GM18867 (cell line): ENCODE data around the gene KRTAP4-1.
"Not testable (repeated sequence)": the region's sequence is repeated elsewhere in the genome, so short reads cannot be mapped to it uniquely, and the experiment has no call there.

ENCODE experiments used
- ATAC-seq: cut with Tn5 transposase; IDR thresholded peaks from one replicate; pipeline ENCODE4 v1.9.1; 2021; ENCODE audit warnings: mild to moderate bottlenecking, moderate library complexity; ENCODE audit not compliant: unreplicated experiment

The KRTAP4-1 gene

DNA sequence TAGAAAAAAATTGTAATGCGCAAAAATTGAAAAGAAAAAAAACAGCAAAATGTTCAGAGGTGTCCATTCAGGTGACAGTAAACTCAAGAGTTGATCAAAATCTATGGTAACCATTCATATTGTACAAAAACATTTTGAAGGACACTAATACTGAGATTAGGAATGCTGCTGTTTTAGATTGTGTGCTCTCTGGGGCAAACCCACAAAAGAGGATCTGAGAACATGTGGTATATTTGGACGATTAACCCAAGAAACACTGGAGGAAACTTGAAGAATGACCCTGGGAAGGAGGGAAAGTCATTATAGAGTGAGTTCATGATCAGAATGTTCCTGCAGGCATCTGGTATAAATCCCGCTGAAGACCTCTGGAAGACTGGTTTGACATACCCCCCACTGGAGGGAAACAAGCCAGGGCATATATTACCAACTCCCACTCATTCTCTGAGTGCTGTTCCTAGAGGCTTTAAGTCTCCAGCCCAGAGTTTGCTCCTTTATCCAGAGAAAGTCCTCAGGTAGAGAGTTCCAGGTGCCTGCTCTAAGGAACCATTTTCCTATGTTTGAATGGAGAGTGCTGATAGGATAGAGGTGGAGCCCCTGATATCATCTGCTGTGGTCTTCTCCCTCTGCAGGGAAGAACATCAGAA is 7.8 kb downstream of the KRTAP4-1 start:
- ATAC-seq: no peak

DNA sequence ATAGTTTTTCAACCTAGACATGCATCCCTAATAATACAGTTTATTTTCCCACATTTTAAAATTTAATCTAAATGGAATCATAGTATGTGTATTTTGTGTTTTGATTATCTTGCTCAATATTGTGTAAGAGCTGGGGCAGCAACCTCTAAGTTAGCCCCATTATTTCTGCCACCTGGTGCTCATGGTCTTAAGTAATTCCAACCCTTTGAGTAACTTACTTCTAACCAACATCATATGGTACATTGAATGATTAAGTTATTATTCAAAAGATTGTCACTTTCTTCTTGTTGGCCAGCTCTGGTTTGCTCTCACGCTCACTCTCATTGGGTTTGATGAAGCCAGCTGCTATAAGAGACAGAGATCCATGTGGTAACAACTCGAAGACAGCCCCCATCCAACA is 12.8 kb downstream of the KRTAP4-1 start:
- ATAC-seq: no peak

DNA sequence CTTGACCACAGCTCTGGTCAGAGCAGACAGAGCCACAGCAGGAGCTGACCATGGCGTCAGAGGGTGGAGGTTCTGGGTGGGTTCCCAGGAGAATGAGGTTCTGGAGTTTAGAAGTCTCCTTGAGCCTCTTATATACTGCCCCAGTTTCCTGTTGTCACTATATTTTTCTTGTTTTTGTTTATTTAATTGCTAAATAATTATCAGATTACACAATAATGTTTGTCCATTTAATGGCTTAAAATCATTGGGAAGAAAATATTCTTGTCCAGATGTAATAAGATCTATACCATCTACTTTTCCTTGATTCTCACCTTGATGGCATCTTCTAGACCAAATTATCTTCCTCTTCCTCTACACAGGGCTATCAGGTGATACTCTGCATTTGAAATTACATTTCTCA is 16.6 kb downstream of the KRTAP4-1 start, which contains the start of gene KRTAP4-3:
Gene KRTAP4-3 (minus strand): TSS at position 101 of the 400 bp plus-strand sequence. CDS start 49 bp downstream, at position 52.
- ATAC-seq: no peak

DNA sequence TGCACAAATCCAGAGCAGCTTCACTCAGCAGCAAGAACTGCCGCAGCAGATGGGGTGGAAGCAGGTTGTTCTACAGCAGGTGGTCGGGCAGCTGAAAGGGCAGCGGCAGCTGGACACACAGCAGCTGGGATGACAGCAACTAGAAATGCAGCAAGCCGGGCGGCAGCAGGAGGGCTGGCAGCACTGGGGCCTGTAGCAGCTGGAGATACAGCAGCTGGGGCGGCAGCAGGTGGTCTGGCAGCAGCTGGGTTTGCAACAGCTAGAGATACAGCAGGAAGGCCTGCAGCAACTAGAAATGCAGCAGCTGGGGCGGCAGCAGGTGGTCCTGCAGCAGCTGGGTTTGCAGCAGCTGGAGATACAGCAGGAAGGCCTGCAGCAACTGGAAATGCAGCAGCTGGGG is 17.1 kb downstream of the KRTAP4-1 start:
- ATAC-seq: no peak

DNA sequence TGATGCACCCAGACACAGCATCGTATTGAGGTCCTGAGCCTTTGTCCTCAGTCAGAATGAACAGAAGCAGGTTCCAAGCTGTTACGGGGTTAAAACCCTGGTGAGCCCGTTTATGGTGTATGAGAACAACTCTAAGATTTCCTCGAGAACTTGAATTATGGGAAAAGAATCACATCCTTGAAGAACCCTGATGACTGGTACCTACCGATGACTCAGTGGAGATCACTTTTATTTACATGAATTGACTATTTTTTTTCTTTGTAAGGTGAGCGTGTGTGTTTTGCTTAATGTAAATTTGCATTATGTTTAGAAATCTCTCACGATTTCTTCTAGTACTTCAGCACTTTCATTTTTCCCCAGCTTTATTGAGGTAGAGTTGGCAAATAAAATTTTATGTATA is 20.9 kb downstream of the KRTAP4-1 start:
- ATAC-seq: no peak

DNA sequence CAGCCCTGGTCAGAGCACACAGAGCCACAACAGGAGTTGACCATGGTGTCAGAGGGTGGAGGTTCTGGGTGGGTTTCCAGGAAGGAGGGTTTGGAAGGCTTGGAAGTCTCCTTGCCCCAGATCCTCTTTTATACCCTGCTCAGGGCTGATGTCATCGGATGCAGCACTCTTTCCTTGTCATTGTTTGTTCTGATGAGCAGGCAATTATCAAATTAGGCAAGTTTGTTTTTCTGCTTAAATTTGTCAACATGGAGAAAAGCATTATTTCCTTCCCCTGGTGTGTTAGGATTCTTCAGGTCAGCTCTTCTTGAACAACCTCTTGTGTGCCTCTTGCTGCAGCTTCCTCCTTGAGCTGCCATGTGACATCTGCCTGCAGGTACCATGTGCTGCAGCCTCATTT is 24.1 kb downstream of the KRTAP4-1 start, which contains the start of gene KRTAP4-4:
Gene KRTAP4-4 (minus strand): TSS at position 101 of the 400 bp plus-strand sequence. CDS start 57 bp downstream, at position 44.
- ATAC-seq: no peak

DNA sequence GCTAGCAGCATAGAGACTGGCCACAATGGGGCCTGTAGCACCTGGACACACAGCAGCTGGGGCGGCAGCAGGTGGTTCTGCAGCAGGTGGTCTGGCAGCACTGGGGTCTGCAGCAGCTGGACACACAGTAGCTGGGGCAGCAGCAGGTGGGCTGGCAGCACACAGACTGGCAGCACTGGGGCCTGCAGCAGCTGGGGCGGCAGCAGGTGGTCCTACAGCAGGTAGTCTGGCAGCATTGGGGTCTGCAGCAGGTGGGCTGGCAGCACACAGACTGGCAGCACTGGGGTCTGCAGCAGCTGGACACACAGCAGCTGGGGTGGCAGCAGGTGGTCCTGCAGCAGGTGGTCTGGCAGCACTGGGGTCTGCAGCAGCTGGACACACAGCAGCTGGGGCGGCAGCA is 24.5 kb downstream of the KRTAP4-1 start:
- ATAC-seq: not testable (repeated sequence)

DNA sequence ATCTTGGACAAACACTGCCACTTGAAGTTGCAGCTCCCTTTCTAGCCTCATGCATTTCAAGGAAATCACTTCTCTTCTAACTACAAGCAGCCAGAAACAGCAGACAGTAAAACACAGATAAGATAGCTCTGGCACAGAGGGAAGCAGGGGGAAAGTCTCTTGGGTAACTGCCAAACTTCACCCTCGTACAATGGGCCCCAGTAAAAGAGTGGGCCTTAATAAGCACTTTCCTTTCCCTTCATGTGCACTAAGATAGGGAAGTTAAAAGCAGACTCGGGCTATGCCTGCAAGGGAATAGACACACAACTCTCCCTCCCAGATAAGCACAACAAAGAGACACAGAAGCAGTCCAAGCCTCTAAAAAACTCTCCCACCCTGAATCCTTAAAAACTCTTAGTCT is 30.9 kb downstream of the KRTAP4-1 start:
- ATAC-seq: no peak

DNA sequence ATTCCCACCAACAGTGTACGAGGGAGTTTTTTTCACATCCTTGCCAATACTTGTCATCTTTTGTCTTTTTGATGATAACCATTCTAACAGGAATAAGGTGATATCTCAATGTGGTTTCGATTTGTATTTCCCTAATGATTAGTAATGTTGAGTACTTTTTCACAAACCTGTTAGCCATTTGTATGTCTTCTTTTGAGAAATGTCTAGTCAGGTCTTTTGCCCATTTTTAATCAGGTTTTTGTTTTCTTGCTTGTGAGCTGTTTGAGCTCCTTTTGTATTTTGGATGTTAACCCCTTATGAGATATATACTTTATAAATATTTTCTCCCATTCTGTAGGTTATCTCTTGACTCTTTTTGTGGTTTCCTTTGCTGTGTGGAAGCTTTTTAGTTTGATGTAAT is 33.2 kb downstream of the KRTAP4-1 start:
- no peak for ATAC-seq

DNA sequence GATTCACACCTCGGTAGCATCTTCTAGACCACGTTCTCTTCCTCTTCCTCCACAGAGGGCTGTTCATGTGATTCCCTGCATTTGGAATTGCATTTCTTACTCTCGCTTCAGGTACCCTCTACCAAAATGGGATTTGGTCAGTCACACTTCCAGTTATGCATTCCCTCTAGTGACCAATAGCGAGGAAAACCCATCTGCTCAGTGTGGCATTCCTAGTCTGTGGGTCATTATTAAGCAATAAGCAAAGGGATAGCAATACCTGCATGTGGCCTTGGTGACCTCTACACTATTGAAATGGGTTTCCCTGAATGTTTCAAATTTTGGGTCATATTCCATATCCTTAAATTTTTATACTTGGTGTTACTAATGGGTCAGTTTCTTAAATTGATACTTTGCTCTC is 34.7 kb downstream of the KRTAP4-1 start:
- ATAC-seq: no peak

DNA sequence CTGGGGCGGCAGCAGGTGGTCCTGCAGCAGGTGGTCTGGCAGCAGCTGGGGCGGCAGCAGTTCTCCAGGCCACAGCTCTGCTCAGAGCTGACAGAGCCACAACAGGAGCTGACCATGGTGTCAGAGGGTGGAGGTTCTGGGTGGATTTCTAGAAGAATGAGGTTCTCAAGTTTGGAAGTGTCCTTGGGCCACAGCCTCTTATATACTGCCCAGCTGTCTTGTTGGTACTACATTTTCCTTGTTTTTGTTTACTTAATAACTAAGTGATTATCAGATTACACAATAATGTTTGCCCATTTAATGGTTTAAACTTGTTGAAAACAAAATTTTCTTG is 35.1 kb downstream of the KRTAP4-1 start, which contains the start of gene KRTAP4-5:
Gene KRTAP4-5 (minus strand): TSS at position 174 of the 334 bp plus-strand sequence. CDS start 58 bp downstream, at position 116.
- ATAC-seq: no peak

DNA sequence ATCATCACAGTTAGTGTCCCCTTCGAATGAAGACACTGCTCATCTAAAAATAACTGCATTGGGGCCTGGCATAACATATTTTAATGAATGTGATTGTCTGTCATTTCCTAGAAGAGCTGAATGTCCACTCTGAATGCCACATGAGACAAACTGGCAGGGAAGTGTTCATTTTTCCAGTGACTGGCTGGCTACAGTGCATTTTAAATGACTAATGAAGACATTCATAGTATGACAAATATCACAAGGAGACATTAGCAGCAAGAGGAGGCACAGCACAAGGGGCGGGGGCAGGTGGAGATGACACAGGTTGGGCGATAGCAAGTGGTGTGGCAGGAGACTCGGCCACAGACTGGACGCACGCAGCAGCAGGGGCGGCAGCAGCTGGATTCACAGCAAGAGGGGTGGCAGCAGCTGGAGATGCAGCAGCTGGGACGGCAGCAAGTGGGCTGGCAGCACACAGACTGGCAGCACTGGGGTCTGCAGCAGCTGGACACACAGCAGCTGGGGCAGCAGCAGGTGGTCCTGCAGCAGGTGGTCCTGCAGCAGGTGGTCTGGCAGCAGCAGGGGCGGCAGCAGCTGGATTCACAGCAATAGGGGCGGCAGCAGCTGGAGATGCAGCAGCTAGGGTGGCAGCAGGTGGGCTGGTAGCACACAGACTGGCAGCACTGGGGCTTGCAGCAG is 35.6 kb downstream of the KRTAP4-1 start:
- not testable (repeated sequence) for ATAC-seq

DNA sequence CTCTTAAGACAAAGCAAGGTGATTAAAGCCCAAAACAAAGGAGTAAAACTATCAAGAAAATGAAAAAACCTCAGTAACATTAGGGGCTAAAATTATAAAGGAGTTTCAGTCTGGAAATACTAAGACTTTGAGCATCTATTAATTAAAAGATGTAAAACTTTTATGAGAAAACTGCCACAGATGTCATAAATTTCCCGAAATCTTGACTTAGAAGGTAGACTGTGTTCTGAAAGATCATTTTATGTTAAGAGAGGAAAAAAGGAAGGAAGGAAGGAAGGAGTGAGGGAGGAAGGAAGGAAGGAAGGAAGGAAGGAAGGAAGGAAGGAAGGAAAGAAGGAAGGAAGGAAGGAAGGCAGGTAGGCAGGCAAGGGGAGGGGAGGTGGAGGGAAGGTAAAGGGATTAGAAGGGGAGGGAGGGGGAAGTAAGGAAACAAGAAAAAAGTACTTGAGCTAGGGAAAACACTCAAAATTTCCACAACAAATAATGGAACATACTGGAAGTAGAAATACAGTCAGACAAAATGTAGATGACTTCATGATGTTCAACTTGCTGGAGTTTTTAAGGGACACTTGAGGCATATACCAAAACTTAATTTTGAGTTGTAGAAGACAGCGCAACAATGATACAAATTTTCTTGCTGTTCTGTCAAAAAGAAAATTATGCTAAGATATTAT is 37.0 kb downstream of the KRTAP4-1 start:
- no peak for ATAC-seq

DNA sequence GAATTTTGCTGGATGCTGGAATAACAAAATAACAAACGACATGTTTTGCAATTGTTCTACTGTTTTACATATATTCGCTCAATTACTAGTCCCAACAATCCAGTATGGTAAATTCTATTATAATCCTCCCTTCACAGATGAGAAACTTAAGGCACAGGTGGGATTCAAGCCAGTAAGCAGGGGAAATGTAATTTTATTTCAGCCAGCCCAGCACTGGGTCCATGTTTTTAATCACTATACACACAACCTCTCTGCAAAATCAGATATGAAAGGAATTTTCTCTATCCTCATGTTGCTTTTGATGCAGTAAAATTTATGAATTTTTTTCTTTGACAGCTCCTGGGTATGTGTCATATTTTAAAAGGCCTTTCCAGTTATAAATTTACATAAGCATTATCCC is 39.5 kb downstream of the KRTAP4-1 start:
- ATAC-seq: no peak

DNA sequence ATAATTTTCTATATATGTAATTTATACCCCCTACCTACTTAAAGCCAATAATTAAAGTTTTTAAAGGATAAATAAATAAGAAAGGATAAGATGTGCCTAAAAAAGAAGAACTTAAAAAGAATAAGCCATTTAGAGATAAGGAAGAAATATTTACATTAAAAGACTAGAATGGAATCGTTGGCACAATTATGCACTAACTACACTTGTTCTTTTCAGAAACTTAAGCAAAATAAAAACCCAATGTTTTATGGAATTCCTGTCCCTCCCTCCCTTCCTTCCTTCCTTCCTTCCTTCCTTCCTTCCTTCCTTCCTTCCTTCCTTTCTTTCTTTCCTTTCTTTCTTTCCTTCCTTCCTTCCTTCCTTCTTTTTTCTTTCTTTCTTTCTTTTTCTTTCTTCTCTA is 39.9 kb downstream of the KRTAP4-1 start:
- ATAC-seq: no peak

DNA sequence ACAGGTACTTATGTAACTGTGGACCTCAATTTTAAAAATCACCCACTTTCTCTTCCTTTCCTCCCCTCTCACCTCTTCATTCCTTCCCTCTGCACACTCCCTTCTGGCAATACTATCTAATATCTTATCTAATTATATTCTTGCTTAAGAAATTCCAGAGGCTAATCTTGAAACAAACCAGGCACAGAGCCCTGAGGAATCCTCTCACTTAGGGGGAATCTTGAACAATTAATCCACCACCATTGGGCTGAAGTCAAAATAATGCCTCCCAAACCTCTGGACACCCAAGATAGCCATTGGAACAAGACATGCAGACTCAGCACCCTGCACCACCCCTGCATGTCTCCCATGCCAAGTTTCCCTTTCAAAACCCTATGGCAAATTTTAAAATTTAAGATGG is 43.4 kb downstream of the KRTAP4-1 start:
- no peak for ATAC-seq

DNA sequence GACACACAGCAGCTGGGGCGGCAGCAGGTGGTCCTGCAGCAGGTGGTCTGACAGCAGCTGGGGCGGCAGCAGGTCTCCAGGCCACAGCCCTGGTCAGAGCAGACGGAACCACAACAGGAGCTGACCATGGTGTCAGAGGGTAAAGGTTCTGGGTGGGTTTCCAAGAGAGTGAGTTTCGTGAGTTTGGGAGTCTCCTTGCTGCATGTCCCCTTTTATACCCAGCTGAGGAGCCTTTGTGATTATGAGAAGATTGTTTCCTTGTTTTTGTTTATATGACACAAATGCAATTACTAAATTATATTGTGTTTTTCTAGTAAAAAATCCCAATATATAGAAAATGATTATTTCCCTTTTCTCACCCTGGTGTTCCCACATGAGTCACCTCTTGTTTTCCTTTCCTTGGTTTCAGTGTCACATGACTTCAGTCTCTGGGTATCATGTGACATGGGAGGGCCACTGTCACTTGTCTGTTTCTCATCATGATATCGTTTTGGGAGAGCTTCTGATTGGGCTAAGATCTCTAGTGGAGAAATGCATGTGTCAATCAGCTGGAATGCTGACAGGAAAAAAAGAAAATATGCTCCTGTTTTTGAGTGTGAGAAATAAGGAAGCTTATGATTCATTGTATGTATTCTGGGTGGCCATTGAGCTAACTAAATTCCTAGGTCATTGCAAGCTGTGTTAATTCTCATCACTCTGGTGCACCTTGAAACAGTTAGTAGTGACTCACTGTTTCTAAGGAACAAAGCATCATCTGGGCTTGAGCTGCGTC is 44.2 kb downstream of the KRTAP4-1 start, which contains the start of gene KRTAP4-6:
Gene KRTAP4-6 (minus strand): TSS at position 185 of the 772 bp plus-strand sequence. CDS start 57 bp downstream, at position 128.
- ATAC-seq: no peak

DNA sequence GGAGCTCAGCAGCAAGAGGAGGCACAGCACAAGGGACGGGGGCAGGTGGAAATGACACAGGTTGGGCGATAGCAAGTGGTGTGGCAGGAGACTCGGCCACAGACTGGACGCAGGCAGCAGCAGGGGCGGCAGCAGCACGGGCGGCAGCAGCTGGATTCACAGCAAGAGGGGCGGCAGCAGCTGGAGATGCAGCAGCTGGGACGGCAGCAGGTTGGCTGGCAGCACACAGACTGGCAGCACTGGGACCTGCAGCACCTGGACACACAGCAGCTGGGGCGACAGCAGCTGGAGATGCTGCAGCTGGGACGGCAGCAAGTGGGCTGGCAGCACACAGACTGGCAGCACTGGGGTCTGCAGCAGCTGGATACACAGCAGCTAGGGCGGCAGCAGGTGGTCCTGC is 44.8 kb downstream of the KRTAP4-1 start:
- ATAC-seq: not testable (repeated sequence)
